CD4-positive, alpha-beta T cell treated with Interleukin-1 beta for 1 hour (primary cell): ENCODE measurements around the gene ARHGEF2.
A peak's percentile ranks its signal among the peaks of the same experiment; 100 is the strongest.

Experiments used
- DNase-seq, 2 donors: peaks; one replicate each; pipeline ENCODE4 v3.0.0-alpha.2; 2020 to 2022

The ARHGEF2 gene

DNA sequence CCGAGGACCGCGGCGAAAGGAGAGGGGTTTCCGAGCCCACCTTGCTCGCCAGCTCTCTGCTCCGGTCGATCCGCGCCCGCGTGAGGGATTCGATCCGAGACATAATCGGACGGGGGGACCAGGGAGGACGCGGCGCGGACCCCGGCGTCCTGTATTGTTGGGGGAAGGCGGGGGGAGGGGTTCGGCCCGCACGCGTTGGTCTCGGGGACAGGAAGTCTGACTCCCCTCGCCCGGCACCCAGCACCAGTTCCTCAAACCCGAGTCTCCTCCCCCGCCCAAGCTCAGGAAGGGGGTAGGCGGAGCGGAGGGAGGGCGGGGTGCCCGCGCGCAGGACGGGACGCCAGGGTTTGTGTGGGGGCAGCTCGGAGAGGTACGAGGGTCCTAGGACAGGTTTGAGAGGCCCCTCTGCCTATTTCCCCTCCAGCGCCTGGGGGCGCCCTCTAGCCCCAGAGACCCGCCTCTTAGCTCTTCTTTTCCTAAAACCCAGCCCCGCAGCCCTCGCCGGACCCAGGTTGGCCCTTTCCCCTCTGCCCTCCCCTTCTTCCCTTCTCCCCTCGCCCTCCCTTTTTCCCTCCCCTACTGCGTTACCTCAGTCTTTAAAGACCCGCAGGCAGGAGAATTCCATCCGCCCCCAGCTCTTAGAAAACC is at the start of gene ARHGEF2:
ARHGEF2 (minus strand) TSS at position 223 of the 648 bp plus-strand sequence; CDS start at position 103, 120 bp downstream.
- peak; percentile 76 to 85 for DNase-seq

GRCh38 chr1:156026588-156026987 is 48.2 kb upstream of the ARHGEF2 start:
- no peak for DNase-seq

- peak; percentile 18 to 32 for DNase-seq
Measured at GRCh38 chr1:156025876-156026275, 47.5 kb upstream of the ARHGEF2 start.

DNA sequence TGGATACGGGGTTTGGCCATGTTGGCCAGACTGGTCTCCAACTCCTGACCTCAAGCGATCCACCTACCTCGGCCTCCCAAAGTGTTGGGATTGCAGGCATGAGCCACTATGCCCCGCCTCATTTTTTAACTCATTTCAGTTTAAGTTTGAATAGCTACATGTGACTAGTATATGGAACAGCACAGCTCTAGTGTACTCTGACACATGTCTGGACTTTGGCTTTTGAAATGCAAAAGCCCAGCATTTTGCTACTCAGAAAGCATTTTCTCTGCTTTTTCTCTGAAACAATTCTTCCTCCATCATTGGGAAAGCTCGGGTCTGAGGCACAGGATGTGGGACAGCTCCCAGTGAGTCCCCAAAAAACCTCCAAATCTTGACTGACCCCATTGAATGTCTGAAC is 46.5 kb upstream of the ARHGEF2 start:
- DNase-seq = no peak

- DNase-seq = no peak
Measured at GRCh38 chr1:156021954-156022353, 43.6 kb upstream of the ARHGEF2 start.

DNA sequence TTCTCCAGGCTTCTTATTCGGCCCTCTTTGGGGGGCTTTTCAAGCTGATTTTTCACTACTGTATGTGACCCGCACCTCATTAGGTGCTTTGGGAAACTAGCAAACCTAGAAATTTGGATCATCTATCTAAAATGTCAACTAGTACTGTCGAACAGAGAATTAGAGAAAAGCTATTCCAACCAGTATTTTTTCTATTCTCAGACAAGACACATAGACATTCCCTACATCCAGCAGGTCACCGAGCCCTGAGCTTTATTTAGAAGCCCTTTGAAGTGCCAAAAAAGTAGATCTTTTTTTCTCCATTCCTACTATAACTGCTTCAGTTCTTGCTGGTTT is 42.7 kb upstream of the ARHGEF2 start:
- no peak for DNase-seq

DNA sequence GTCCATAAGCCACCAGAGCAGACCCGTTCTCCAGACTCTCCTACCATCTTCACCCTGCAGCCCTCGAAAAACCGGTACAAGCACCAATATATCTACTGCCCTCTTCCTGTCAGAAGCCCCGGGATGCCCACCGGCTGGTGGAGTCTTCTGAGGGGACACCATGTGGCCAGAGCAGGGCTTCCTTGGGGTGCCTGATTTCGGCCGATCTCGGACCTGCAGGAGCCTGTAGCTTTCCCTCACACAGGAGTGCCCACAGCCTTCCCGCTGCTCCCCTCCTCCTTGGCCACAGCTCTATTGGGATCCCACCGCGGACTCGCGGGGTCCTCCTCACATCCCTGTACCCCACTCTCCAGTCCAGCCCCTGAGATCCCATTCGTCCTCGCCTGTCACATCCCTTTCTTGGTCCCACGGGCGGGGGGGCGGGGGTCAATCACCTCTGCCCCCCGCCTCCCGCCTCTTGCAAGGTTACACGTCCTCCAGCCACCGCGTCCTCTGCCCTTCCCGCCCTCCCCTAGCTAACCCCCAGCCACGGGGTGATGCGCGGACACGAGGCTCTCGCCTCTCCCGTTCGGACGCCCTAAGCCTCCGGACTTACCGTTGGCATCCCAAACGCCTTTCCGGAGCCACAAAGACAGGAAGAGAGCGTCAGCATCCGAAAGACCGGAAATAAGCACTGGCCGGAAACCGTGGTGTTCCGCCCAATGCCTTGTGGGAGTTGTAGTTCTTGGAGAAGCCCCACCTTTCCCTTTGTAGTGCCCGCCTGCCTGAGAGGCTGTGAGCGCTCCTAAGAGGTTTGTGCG is 42.1 kb upstream of the ARHGEF2 start, which contains the start of gene SSR2:
SSR2 (minus strand) TSS at position 659 of the 800 bp plus-strand sequence. CDS start 784 bp downstream, outside the sequence.
- peak; percentile 87 to 90 for DNase-seq

DNA sequence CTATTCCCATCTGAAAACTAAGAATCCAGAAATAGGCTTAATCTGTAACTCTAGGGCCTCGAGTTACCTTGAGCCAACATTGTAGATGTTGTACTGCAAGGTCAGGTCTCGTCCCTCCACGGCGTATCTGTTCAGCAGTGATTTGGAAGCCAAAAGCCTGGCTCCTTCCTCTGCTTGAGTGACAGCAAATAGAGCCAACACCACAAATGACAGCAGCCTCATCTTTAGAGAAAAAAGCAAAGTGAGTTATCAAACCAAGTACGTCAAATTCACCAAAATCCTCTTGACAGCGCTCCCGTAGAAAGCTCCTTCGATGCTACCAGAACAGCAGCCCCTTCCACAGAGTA is 41.6 kb upstream of the ARHGEF2 start:
- no peak for DNase-seq

- DNase-seq = no peak
Measured at GRCh38 chr1:156014829-156015228, 36.5 kb upstream of the ARHGEF2 start.

GRCh38 chr1:156012051-156012817 is 33.9 kb upstream of the ARHGEF2 start:
- DNase-seq = no peak

DNA sequence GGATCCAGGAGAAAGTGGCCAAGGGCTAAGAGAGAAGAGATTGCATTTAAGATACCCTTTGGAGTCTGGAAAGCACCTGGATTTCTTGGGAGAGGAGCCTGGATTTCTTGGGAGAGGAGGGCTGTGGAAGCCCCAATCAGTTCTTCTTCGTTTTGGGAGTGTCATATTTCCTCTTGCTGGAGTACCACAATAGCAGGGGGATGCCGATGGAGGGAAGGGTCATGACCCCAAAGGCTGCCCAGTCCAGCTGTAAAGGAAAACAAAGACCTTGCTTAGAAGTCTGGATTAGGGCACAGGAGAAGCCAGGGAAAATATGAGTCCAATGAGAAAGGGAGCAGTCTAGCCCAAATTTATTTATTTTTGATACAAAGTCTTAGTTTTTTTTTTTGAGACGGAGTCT is 31.1 kb upstream of the ARHGEF2 start:
- no peak for DNase-seq

GRCh38 chr1:156006666-156007376 is 28.5 kb upstream of the ARHGEF2 start:
- no peak for DNase-seq

DNA sequence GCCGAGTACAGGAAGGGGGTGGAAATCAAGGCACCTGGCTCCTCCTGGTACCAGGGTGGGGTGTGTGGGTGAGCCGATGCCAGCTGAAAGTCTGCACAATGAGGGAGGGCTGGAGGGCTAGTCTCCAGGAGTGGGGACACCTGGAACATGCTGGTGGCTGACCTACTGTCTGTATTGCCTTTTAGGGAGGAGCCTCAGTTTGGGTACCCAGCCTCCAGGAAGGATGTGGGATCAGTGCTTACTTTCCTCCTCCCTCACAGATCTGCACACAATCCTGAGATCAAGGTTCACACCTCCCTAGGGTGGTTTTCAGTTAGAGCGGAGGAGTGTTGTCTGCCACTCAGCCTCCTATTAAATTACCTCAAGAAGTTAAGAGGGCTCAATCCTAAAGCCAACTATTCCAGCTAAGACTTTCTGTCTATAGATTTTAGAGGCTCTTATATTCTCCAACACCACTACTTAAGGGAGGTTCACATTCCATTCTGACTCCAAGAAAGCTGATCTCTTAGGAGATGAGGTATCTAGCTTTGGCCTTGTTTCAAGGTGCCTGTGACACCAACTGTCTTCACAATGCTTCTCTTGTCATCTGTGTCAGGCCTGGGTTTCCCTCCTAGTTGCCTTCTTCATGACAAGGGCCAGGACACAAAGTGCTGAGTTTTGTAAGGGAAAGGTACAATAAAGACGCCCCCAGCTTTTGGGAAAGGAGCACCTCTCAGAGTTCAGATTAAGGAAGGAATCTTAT is 26.7 kb upstream of the ARHGEF2 start:
- DNase-seq = peak; percentile 7 to 52

- DNase-seq = no peak
Measured at GRCh38 chr1:156003923-156004188, 25.5 kb upstream of the ARHGEF2 start.

DNA sequence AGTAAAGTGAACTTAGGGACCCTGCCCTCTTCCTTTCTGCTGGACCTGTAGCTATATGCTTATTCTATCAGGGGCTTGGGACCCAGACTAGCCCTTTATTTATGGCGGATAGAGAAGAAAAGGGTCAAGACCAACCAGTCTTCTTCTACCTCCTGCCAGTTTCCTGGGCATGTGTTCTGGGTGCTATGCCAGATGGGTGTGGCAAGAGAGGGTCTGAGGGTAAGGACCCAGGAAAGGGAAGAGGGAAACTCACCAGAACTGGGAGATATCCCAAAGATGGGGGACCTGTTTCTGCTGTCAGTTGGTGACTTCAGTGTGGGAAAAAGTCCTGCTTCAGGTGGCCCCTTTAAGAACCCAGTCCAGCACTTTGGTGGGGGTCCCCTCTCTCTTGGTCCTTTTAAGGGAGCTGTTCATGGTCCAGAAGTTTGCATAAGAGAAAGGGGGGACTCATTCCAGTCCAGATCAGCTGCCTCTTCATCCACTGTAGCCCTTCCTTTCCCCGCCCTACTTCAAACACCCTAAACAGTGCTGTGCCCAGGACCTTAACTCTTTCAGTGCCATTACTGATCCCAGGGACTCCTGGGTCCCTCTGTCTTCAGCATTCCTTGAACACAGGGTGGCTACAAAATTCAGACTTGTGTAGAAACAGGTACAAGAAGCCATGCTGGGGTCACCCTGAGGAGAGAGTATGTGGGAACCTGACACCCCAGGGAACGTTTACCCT is 24.0 kb upstream of the ARHGEF2 start:
- no peak for DNase-seq

- no peak for DNase-seq
Measured at GRCh38 chr1:156001662-156002171, 23.4 kb upstream of the ARHGEF2 start.

DNA sequence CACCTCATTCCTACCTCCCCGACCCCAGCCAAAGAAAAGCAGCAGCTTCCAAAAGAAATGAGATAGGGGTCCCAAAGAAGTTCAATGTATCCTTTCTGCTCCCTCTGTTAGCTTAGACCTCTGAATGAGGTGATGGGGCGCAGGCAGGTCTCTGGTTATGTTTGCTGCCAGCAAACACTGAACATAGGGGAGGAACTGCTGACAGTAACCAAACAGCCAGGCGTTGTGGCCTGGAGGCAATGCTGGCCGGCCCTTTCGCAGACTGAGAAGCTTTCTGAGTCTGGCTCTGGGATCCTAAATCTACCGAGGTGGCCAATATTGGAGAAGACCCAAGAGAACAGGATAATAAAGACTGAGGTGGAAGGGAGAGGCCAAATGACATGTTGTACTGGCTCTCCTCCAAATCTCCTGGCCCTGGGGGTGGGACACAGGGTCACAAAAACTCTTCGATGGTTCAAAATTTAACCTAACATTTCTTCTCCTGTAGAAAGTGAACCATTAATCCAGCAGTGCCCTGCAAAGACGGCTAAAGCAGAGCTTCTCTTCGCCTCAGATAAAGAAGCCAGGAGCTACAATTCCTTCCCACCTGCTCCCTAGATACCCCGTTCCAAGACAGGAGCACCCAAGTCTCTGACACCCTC is 22.8 kb upstream of the ARHGEF2 start:
- DNase-seq = no peak

DNA sequence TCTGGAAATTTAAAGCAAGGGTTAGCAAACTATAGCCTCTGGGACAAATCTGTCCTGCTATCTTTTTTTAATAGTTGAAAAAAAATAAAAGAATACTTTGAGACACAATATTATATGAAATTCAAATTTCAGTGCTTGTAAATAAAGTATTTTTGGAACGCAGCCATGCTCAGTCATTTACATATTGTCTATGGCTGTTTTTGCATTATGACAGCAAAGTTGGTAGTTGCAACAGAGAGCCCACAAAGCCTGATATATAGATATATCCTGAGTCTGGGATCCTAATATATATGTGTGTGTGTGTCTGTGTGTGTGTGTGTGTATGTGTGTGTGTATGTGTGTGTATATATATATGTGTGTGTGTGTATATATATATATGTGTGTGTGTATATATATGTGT is 21.6 kb upstream of the ARHGEF2 start:
- DNase-seq = no peak

- no peak for DNase-seq
Measured at GRCh38 chr1:155996166-155996565, 17.8 kb upstream of the ARHGEF2 start.

GRCh38 chr1:155993595-155993994 is 15.2 kb upstream of the ARHGEF2 start:
- DNase-seq = no peak
